HG03354 (cell line): ENCODE results near the gene ABI1.
A peak's percentile ranks its signal among the peaks of the same experiment; 100 is the strongest.
"Not testable (repeated sequence)": the region's sequence is repeated elsewhere in the genome, so short reads cannot be mapped to it uniquely, and the experiment has no call there.

Experiments used
- ATAC-seq: cut with Tn5 transposase; IDR thresholded peaks from one replicate; pipeline ENCODE4 v1.9.1; 2021; ENCODE audit warnings: mild to moderate bottlenecking; ENCODE audit not compliant: unreplicated experiment, poor library complexity, severe bottlenecking

The ABI1 gene

DNA sequence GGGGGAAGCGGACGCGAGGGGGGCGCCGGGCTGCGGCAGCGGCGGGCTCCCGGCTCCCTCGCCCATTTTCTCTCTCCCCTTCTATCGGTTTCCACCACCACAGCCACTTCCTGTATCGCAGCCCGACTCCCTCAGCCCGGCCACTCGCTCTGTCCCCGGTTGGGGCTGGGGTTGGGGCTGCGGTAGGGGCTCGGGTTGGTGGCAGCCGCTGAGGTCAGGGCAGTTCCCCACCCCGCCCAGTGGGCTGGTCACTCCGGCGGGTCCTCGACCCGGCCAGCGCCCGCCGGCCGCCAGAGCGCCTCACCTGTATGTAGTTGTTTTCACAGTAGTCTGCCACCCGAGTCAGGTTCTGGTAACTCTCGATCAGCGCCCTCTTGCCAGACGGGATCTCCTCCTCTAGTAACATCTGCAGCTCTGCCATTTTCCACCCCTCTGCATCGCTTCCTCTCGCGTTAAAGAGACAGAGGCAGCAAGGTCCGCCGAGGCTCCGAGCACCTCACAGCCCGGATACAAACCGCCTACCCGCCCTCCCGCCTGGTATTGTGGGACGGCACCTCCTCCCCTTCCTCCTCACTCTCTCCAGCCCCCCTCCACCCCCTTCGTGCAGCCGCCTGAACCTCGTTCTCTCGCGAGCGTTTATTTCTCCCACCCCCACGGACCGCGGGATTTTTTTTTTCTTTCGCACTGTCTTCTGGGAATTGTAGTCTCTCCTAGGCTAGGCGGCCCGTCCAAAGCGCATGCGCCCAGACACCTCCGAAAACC, at the start of gene ABI1:
ABI1 (minus strand) TSS at position 516 of the 762 bp plus-strand sequence; CDS start at position 421, 95 bp downstream.
- peak; percentile 72 for ATAC-seq

DNA sequence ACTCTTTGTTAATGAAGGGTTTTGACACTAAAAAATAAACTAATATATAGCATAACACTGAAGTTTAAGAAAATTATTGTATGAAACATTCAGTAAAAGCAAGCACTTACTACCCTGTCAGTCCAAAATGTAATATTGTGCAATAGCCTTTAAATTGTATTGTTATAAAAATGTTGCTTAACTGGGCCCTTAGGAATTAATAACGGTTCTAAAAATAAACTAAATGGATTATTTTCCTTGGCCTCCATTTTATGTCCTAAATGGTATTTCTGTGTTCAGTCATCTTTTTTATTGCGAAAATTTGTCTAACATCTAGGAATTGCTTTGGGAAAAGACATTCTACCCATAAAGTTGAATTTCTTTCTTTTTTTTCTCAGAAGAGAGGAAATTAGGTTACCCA, 49.0 kb upstream of the ABI1 start:
- ATAC-seq = no peak

DNA sequence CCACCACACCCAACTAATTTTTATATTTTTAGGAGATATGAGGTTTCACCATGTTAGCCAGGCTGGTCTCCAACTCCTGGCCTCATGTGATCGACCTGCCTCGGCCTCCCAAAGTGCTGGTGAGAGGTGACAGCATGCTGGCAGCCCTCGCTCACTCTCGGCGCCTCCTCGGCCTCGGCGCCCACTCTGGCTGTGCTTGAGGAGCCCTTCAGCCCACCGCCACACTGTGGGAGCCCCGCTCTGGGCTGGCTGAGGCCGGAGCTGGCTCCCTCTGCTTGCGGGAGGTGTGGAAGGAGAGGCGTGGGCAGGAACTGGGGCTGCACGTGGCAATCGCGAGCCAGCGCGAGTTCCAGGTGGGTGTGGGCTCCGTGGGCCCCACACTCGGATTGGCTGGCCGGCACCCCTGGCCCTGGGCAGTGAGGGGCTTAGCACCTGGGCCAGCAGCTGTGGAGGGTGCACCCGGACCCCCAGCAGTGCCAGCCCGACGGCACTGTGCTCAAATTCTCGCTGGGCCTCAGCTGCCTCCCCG, 44.6 kb upstream of the ABI1 start:
- not testable (repeated sequence) for ATAC-seq

DNA sequence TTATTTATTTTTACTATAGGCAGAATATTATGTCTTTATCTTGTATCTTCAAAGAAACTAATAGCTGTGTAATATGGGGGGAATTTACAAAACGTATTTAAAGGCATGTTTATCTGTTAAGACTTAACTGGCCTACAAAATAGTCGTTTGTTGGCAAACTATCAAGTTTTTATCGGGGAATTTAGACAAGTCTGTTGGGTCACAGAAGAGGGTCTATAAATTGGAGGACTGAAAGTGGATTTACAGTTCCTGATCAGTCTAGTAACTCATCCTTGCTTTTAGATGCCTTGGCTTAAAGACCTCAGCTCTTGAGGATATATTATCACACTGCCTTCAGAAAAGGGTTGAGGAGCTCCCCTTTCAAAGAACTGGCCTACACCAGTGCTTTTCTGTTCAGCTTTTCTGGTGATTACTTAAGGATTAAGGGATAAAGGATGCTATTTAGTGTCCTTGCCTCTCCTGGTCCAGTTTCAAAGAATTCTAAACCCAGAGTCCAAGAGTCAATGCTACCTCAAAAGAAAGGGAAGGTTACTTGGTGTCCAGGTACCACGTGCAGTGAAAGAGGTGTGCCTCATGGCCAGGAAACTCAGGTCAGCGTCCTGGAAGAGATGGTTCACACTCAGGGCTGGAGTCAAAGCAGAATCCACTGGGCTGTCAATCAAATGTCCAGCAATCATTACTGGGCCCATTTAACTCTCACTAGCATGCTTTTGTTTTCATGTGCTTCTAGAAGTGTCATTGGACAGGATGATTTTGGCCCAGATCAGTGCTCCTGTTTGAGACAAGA, 42.9 kb upstream of the ABI1 start:
- no peak for ATAC-seq

DNA sequence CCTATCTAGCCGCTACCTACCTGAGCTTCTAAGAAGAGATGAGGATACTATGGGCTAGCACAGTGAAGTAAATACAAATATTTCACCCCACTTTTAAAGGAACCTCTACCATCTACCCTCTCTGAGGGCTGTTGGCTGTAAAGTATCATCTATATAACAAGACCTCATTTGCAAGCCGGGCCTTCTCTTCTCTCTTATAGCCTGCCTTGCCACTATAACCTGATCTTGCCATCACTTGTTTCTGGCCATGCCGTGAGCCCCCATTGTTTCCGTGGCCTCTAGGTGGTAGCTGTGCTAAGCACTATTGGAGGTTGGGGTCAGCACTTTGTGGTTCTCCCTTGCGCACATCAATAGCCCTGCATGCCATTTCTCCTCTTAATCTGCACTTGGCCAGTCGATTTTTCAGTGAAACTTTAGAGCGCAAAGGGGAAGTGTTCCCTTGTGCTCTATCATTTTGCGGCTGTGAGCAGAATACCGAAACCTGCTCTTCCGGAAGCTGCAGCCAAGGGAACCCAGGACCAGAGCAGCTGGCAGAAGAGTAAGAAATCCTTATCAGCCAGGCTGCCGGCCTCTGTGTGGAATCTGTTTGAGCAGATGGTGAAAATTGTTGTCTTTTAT, 31.7 kb upstream of the ABI1 start:
- ATAC-seq = peak; percentile 54

DNA sequence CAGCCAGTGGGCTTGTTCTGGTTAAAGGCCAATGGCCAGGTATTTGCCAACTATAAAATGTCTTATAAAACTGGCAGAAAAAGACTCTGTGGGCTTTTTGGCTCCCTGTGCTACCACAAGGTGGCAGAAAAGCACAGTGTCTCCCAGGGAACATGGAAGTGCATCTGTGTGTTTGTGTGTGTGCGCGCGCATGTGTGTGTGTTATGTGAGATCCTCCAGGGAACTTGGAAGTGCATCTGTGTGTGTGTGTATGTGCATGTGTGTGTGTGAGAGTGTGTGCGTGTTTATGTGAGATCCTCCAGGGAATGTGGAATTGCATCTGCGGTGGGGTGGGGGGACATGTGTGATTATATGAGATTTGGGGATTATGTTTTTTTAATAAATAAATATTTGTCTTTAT, 30.2 kb upstream of the ABI1 start:
- no peak for ATAC-seq

DNA sequence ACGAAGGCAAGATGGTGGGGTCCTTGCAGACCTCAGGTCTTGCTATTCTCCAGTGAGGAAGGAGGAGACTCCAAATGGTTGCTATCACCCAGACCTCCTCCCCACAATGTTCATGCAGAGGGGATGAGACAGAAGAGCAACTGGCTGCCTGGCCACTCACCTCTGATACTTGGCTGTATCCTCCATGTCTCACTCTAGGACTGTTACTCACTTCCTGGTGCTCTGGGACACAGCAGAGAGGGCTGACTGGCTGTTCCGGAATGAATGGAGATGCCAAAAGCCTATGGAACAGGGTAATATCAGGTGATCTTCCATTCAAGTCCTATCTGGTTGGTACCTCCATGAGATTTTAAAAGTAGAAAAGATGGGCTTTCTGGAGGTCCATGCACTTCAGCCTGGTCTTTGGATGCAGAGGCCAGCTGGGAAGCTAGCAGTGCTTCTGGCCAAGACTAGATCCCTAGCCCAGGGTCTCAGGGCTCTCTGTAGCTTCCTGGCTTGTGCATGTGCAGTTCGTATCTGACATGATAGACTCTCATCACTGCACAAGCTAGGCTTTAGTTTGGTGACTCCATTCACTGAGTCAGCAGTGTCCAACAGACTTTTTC, 27.0 kb upstream of the ABI1 start:
- ATAC-seq = no peak

DNA sequence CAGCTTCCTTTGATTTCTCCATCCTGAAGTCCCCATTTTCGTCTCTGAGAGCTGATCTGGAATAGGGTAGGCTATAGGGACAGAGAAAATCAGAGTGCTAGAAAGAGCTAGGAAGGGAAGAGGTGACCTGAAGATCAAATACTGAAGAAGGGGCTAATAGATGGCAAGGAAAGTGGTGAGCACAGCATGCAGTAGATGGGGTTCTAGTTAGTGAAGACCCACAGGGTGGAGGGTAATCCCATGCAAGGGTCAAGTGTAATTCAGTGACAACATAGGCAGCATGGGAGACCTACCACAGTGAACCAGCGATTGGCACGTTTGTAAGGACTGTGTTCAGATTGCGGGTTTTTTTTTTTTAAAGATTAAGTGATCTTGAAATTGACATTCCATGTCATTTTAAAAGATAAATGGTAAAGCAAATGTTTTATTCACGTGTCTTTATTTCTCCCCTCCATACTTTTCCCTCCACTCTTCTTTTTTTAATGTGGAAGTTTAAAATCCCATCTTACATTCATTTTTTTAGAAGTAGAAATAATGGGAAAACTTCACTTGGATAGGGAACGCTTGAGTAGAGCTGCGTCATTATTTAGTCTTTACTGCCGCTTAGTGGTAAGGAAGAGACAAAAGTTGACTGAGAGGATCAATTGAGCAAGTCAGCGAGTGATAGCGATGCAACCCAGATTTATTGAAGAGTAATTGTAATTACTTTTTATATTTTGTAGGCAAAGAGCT, 21.0 kb upstream of the ABI1 start:
- peak; percentile 79 for ATAC-seq

DNA sequence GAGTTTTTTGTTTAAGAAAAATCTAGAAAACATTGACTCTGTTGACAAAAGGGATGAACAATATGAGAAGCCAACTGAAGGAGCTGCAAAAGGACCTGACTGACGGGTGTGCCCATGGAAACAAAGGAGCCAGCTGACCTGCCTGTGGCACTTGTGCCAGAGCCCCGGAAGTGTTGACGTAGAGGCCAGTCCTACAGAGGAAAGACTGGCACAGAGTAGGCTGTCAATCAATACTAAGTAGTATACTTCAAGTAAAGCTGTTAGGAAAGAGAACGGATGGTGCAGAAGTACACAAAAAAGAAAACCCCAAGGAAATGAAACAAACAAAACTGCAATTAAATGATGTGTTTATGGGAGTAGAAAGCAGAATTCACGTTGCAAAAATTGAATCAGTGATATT, 19.0 kb upstream of the ABI1 start:
- ATAC-seq = no peak

DNA sequence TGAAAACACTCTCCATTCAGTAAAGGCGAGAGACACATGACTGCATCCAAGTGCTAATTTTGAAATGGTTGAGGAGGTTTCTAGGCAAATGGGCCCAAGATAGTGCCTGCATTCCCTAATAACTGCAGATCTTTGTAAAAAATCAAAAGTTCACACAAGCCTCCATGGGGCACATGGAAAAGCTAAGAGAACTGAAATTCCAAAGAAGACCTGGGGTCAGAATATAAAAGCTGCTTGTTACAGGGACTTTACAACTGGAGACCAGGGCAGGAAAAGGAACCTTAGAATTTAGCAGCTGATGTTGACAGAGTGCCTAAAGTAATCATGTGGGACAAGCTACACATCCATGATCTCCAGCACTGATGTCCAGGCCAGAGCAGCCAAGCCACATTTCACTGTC, 10.0 kb upstream of the ABI1 start:
- ATAC-seq = no peak

DNA sequence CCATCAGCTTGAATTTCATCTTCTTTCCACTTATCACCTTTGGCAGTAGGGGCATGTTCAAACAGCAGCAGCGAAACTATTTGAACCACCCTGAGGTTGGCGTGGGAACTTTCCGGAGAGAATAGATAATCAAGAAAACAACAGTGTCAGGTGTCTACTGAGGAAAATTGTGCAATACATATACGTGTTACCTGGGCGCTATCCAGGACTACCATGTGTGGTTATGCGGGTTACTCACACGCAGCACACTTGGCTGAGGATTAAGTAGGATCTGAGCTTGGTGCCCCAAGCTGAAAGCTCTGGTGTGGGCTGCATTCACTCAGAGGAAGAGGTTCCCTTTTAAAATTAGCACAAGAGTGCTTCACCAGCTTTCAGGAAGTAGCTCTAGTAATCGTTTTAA, 8.8 kb upstream of the ABI1 start:
- ATAC-seq = no peak

DNA sequence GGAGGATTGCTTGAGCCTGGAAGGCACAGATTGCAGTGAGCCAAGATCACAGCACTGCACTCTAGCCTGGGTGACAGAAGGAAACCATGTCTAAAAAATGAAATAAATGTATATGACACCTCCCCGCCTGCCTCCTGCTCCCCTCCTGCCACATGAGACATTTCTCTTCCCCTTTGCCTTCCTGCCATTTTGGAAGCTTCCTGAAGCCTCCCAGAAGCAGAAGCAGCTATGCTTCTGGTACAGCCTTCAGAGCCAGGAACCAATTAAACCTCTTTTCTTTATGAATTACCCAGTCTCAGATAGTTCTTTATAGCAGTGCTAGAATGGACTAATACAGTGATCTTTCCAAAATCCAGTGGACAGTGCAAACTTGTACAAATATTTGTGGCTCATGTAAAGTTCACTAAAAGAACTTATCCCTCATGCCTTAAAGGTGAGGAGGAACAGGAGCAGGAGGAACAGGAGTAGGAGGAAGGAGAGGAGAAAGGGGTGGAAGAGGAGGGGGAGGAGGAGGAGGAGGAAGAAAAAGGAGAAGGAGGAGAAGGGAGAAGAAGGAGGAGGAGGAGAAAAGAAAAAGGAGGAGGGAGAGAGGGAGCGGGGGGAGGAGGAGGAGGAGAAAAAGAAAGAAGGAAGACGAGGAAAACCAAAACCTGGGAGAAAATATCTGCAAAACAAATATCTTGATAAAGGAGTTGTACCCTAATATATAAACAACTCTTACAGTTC, 2.8 kb upstream of the ABI1 start:
- no peak for ATAC-seq

DNA sequence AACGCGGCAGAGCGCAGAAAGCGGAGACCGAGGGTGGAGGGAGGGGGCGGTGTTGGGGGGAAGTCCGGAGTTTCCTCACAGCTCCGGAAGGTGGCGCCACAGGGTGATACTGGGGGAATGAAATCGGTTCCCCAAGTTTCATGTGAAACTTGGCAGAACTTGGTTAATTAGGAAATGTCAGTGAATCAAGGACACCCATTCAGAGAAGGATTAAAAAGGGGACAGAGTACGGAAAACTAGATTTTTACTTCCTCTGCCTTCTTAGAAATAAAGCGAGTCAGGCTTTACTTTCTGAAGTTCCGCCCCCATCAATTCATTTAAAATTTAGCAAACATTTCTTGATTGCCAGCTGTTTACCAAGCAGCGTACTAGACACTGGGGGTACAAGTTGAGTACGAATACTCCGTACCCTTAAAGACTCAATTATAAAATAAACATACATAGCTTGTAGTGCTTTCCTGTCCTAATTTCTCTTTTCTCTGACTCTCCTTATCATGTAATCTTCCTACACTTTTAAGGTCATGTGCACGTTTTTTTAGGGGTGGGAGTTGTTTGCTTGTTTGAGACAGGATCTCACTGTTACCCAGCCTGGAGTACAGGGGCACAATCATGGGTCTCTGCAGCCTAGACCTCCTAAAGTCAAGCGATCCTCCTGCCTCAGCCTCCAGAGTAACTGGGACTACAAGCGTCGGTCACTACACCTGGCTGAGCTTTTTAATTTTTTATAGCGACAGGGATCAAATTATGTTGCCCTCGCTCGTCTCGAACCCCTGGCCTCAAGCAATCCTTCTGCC, 644 bp upstream of the ABI1 start:
- ATAC-seq = no peak

DNA sequence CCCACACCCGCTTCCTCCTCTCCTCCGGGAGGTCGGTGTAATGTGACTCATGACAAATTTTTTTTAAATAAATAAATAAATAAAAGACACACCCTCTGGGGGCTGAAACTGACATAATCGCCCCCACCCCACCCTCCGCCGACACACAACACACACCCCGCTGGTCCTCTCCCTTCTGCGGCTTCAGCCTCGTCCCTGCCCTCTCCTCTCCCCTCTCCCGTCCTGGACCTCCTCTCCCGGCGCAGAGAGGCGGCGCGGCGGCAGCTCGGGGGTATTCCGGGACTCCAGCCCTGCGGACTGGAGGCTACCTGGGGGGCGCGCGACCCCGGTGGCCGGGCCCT, 686 bp downstream of the ABI1 start:
- peak; percentile 23 for ATAC-seq

DNA sequence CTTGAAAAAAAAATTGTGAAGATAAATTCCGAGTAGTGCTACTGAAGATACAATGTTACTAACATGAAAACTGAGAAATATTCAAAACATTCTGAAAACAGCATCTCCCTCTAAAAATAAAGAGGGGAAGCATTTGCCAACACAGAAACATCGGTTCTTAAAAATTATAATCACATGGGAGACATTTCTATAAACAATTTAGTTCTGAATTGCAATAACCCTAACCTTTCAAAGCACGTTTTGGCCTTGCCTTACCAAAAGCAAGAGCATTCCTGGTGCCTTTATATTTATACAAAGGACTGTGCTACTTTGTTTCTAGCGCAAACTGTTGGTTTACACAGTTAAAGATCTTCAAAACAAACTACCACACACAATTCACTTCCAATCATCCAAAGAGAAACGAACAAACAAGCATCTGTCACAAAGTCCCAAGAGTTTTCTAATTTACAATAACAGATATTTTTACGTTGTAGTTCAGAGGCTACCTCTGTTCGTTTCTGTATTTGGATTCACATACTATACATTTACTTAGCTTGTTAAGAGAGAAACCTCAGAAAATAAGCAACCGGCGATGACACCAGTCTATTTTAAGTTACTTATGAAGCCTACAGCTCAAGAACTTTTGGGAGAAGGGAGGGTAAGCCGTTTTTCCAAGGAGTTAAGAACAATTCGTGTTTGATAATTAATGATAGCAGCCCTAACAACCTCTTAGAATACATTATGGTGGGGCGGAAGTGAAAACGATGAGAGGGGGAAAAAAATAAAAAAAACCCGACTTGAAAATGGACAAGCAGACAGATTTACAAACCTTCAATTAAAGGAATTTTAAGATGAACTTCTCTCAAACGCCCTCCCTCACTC, 1.3 kb downstream of the ABI1 start:
- ATAC-seq = no peak

DNA sequence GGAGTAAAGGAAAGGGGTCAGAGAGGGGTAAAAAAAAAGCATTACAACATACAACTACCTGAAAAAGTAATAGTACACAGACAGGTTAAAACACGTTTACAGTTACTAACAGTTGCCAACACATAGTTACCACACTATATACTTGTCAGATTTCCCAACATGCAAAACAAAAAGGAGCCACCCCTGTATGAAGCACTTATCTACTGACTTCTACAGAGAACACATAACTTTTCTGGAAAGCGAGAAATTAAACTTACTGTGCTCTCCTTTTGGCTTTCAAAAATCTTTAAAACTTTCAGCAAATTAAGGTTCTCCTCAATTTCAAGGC, 2.1 kb downstream of the ABI1 start:
- no peak for ATAC-seq

DNA sequence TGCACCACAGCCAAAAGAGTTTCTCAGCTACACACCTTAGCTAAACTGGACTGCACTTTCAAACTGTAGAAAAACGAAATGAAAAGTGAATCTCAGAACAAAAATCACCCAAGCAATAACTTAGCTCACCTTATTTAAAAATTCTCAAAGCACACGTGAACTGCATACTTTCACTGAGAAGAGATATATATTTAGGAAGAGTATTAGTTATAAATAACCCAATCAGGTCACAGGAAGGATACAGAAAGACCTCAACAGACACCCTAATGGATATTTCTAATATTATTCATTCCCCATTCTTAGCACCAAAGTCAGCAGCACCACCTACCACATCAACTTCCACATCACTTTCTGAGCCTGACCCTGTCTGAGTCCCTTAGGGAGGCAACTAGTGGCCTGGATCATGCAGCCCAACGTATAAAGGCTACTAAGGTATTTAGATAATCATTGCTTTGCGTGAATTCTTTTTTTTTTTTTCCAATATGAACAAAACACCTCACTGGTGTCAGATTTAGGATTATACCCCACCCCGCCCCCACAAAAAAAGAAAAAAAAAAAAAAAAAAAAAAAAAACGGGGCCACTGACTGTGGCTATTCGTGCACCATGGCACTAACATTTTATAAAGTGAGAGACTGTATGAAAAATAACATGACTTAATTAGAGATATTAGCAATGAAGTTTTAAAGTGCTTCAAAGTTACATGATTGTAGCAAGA, 2.6 kb downstream of the ABI1 start:
- ATAC-seq = peak; percentile 26
